Stimulated activated CD4-positive, alpha-beta T cell treated with anti-CD3 and anti-CD28 coated beads, Interleukin-15, amount 100 ng/mL, for 48 hours (primary cell): ENCODE results near the gene ATL3.
"Not testable (repeated sequence)": the region's sequence is repeated elsewhere in the genome, so short reads cannot be mapped to it uniquely, and the experiment has no call there.

ENCODE experiments used
- DNase-seq, 2 donors: peaks; one replicate each; pipeline ENCODE4 v3.0.0-alpha.2; 2020; ENCODE audit warnings: low read depth in 2 of 2

Gene ATL3

GRCh38 chr11:63621071-63621470 is 50.1 kb downstream of the ATL3 start:
- DNase-seq, result no peak

DNA sequence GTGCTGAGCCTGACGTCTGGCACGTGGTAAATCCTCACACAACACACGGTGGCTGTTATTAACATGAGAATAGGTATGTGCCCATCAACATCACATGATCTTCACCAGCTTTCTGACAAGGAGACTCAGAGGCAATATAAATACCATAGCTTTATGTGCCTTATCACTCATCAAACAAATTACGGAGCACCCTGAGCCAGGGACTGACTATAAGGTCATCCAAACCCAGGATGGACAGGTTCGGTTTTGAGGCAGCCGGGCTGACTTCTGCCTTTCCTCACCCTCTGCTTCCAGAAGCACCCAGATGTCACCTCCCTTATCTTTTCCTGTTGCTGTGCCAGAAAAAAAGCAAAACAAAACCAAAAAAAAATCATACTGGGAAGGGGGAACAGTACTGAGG is 51.2 kb downstream of the ATL3 start:
- no peak for DNase-seq

DNA sequence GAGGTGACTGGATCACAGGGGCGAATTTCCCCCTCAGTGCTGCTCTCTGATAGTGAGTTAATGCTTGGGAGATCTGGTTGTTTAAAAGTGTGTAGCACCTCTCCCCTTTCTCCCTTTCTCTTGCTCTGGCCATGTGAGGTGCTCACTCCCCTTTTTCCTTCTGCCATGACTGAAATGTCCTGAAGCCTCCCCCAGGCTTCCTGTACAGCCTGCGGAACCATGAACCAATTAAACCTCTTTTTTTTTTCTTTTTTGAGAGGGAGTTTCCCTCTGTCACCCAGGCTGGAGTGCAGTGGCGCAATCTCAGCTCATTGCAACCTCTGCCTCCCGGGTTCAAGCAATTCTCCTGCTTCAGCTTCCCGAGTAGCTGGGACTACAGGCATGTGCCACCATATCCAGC is 53.5 kb downstream of the ATL3 start:
- DNase-seq, result not testable (repeated sequence)

DNA sequence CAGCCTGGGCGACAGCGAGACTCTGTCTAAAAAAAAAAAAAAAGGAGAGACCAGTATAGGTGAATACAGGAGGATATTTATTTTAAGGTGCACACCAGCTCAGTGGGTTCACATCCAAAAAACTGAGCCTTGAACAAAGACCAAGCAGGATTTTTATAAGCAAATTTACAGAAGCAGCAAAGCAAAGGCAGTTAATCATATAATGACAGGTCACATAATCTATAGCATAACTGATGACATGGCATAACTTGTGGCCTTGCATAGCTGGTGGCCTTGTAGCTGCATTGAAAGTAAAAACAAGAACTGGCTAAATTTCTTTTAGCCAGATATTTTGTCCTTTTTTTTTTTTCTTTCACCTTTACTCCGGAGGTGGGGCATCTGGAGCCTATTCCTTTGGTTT is 54.2 kb downstream of the ATL3 start:
- DNase-seq, result no peak

DNA sequence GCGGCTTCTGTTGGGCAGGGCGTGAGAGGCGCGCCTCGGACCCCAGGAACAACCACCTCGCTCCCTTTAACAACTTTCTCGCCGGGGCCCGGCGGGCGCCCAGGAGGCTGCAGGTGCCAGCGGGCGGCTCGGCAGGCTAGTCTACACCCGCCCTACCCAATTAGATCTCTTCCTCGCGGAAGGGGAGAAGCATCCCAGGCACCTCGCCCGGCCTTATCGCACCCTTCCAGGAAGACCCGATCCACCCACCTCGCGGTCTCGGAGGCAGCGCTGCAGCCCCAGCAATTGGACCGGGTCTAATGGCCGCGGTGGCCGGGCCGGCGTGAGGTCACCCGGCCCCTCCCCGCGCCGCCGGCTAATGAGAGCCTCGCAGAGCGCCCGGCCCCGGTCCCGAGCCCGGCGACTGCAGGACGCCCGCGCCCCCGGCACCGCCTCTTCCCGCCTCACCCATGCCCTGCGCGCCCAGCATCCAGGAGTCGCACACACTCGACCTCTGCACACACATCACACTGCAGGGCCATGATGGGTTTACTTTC is 57.0 kb downstream of the ATL3 start, which contains the start of gene PLAAT3:
Gene PLAAT3, minus strand, starts transcription at position 298 of the 536 bp plus-strand sequence. CDS start 419 bp downstream, outside the sequence.
- no peak for DNase-seq

- DNase-seq, result no peak
These were observed 57.5 kb downstream of the ATL3 start for GRCh38 chr11:63613517-63614135.

GRCh38 chr11:63612181-63612580 is 59.0 kb downstream of the ATL3 start:
- no peak for DNase-seq

GRCh38 chr11:63611395-63611747 is 59.8 kb downstream of the ATL3 start:
- no peak for DNase-seq

GRCh38 chr11:63610604-63611394 is 60.4 kb downstream of the ATL3 start:
- DNase-seq, result no peak

DNA sequence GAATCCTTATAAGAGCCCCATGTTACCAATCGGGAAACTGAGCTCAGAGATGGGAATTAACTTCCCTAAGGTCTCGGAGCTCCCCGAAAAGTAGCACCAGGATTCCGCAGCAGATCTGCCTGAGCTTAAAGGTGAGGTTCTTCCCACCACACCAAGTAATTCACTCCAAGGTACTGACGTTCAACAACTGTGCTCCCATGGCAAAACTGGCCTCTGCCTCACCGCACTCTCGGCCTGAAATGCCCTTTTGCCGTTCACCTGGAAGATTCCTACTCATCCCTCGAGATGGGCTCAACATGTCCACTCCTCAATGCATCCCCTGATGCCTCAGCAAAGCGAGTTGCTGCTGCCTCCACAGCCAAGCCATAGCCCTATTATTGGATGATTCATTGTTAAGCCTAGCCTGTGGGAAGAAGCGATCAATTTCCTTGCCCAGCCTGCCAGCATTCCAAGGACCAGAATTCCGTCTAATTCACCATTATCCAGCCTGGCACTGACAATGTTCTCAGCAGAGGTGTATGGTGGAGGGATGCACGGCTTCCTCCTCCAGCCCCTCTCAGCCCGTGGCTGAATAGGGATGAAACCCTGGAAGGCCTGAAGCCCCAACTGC is 61.1 kb downstream of the ATL3 start:
- no peak for DNase-seq

GRCh38 chr11:63609536-63609935 is 61.6 kb downstream of the ATL3 start:
- no peak for DNase-seq

GRCh38 chr11:63608353-63609345 is 62.5 kb downstream of the ATL3 start:
- no peak for DNase-seq

DNA sequence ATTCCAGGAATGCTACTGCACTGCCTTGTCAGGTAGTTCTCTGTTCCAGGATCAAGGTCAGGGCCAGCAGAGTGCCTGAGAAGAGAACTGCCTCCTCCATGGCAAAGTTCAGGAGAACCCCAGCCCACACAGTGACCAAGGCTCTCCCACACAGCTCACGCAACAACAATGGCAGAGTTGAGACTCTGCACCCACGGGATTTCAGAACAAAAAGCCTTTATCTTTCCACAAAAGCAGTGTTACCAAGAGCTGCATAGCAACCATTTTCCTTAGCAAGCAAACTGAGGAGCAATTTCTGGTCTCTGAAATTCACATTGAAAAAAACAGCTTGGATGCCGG is 68.0 kb downstream of the ATL3 start:
- no peak for DNase-seq

DNA sequence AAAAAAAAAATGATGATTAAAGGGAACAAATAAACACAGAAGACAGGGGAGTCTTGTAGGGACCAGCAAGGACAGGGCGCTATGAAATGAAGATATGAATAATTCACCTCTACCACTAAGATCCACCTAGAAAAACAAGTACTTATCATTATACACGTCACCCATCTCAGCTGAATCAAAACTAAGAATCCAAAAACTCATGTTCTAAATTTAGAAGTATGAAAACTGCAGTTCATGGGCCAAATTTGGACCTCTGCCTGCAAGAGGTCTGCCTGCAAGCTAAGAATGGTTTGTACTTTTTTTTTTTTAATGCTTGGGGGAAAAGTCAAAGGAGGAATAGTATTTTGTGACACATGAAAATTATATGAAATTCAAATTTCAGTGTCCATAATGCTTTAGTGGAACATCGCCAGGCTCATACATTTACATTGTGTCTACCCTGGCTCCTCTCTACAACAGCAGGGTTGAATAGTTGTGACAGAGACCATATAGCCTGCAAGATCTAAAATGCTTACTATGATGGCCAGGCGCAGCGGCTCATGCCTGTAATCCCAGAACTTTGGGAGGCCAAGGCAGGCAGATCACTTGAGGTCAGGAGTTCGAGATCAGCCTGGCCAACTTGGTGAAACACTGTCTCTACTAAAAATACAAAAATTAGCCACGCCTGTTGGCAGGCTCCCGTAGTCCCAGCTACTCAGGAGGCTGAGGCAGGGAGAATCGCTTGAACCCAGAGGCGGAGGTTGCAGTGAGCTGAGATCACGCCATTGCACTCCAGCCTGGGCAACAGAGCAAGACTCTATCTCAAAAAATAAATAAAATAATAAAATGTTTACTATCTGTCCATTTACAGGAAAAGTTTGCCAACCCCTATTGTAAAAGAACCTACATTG is 68.6 kb downstream of the ATL3 start:
- not testable (repeated sequence) for DNase-seq

GRCh38 chr11:63599211-63600122 is 71.7 kb downstream of the ATL3 start:
- DNase-seq, result no peak

- no peak for DNase-seq
These were observed 72.6 kb downstream of the ATL3 start for GRCh38 chr11:63598556-63598955.

- no peak for DNase-seq
These were observed 75.9 kb downstream of the ATL3 start for GRCh38 chr11:63595296-63595695.

GRCh38 chr11:63592975-63593395 is 78.2 kb downstream of the ATL3 start:
- no peak for DNase-seq

- DNase-seq, result no peak
These were observed 81.0 kb downstream of the ATL3 start for GRCh38 chr11:63590024-63590788.
